Measurements from ENCODE around the gene SETD4. TPM values are rescaled to one million over a fixed set of nuclear protein-coding genes. Genes with fewer than 3 reads are reported as not detected.

The SETD4 gene
- total and polyA plus RNA-seq, 2 of the 4 experiments (the other 2 are of a cell fraction): 9.5 to 11.4 TPM

GRCh38 chr21:36092681-36093080 lies 32.4 kb upstream of the SETD4 start:
- intact Hi-C loops (cut with micrococcal nuclease) (no loop called here), in situ Hi-C loops (cut with MboI; ENCODE audit: low sequenced_read_pairs) (no loop called here), dilution Hi-C loops (cut with HindIII; ENCODE audit: low sequenced_read_pairs, unreplicated experiment) (no loop called here)
- Histone ChIP-seq H2BK15ac (ENCODE audit: low read depth, low read length) (no peak overlapping the region), H3K27me3 (ENCODE audit: control insufficient read depth, insufficient read depth, low read length) (peaks cover 8% of the 10 kb centered on the region), H3K14ac (replicated peaks; ENCODE audit: low read depth, low read length) (no peak overlapping the region), H3K4me2 (ENCODE audit: low read depth, low read length) (no peak overlapping the region), H3K18ac (ENCODE audit: low read depth, low read length) (no peak overlapping the region), H4K8ac (ENCODE audit: low read depth in 2 of 2, low read length in 2 of 2) (no peak overlapping the region), H3K79me1 (ENCODE audit: low read depth in 1 of 2, low read length in 2 of 2) (no peaks in the 10 kb centered on the region), H4K91ac (ENCODE audit: insufficient read depth, low read depth, low read length) (no peak overlapping the region), H3K23ac (ENCODE audit: low read depth, low read length) (no peak overlapping the region), H3K27ac (ENCODE audit: insufficient read depth, low read length) (no peak overlapping the region), H2BK5ac (ENCODE audit: low read depth, low read length, poor library complexity, severe bottlenecking) (no peak overlapping the region), H3K56ac (ENCODE audit: extremely low read depth, insufficient read depth, low read length) (no peak overlapping the region), H2AK9ac (replicated peaks; ENCODE audit: low read depth, low read length, poor library complexity) (no peak overlapping the region), H2BK20ac (ENCODE audit: low read depth, low read length) (no peak overlapping the region), H3K4me3 (ENCODE audit: insufficient read depth, low read depth, low read length) (no peak overlapping the region), H3K4ac (ENCODE audit: low read depth, low read length) (no peak overlapping the region), H3K9me3 (ENCODE audit: control insufficient read depth, insufficient read depth, low read length) (peaks cover 11% of the 10 kb centered on the region), H2AFZ (replicated peaks; ENCODE audit: low read length, poor library complexity) (no peak overlapping the region), H3K36me3 (ENCODE audit: control insufficient read depth, insufficient read depth, low read length) (no peaks in the 10 kb centered on the region), H3K9me1 (ENCODE audit: insufficient read depth, low read length) (no peaks in the 10 kb centered on the region), H3K9ac (ENCODE audit: low read depth, low read length) (no peak overlapping the region), H4K5ac (ENCODE audit: low read depth, low read length) (no peak overlapping the region), H4K20me1 (ENCODE audit: insufficient read depth, low read length) (no peaks in the 10 kb centered on the region), H2BK120ac (ENCODE audit: low read depth, low read length) (no peak overlapping the region), H3K4me1 (ENCODE audit: control insufficient read depth, insufficient read depth, low read length) (peaks cover 2% of the 10 kb centered on the region; the same call in 1 of the 2 replicates), H2AK5ac (ENCODE audit: low read depth, low read length) (no peak overlapping the region)
- no peak for DNase-seq
- ChIA-PET POLR2A (ENCODE audit: unreplicated experiment) (no interaction called here), CTCF (no interaction called here)
- TF ChIP-seq MAZ (IDR thresholded peaks at IDR 0.05; ENCODE audit: borderline replicate concordance, low read depth, low read length): no peak
- no peak for TF ChIP-seq NFE2L2 (IDR thresholded peaks at IDR 0.05; ENCODE audit: low read depth, low read length)
- TF ChIP-seq ELK1 (IDR thresholded peaks at IDR 0.05; ENCODE audit: borderline replicate concordance, low read depth, low read length): no peak
- TF ChIP-seq CTCF (conservative IDR thresholded peaks at IDR 0.05; ENCODE audit: low read depth, low read length): no peak
- no peak for TF ChIP-seq RAD21 (IDR thresholded peaks at IDR 0.05; ENCODE audit: low read length)
- no peak for TF ChIP-seq CHD1 (IDR thresholded peaks at IDR 0.05; ENCODE audit: low read depth, low read length)
- TF ChIP-seq RCOR1 (IDR thresholded peaks at IDR 0.05; ENCODE audit: insufficient replicate concordance, low read length): no peak
- no peak for TF ChIP-seq POLR2A (IDR thresholded peaks at IDR 0.05; ENCODE audit: low read depth, low read length)
- no peak for TF ChIP-seq BHLHE40 (IDR thresholded peaks at IDR 0.05; ENCODE audit: low read depth, low read length)
- TF ChIP-seq MAFK (IDR thresholded peaks at IDR 0.05; ENCODE audit: low read depth, low read length): no peak
- TF ChIP-seq, protein P1, sequence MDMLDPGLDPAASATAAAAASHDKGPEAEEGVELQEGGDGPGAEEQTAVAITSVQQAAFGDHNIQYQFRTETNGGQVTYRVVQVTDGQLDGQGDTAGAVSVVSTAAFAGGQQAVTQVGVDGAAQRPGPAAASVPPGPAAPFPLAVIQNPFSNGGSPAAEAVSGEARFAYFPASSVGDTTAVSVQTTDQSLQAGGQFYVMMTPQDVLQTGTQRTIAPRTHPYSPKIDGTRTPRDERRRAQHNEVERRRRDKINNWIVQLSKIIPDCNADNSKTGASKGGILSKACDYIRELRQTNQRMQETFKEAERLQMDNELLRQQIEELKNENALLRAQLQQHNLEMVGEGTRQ (IDR thresholded peaks at IDR 0.05; ENCODE audit: low read depth, low read length): no peak
- no peak for TF ChIP-seq RFX5 (IDR thresholded peaks at IDR 0.05; ENCODE audit: low read depth, low read length)
- TF ChIP-seq CEBPB (IDR thresholded peaks at IDR 0.05; ENCODE audit: low read depth, low read length): no peak
- no peak for TF ChIP-seq FOS (IDR thresholded peaks at IDR 0.05; ENCODE audit: low read depth, low read length)
- no peak for TF ChIP-seq SMC3 (IDR thresholded peaks at IDR 0.05; ENCODE audit: low read depth, low read length)
- TF ChIP-seq MXI1 (IDR thresholded peaks at IDR 0.05; ENCODE audit: borderline replicate concordance, low read depth, low read length): no peak
- ATAC-seq (ENCODE audit: low read depth): no peak; the same call in 1 of the 2 replicates
- no TSS peak for BruUV-seq (replicated peaks)

Data from IMR-90 (cell line).